Glutamatergic neuron (in vitro differentiated cells): ENCODE results near the gene LPCAT1. TPM values are rescaled to one million over a fixed set of nuclear protein-coding genes. Genes with fewer than 3 reads are reported as not detected.

Experiments
- DNase-seq: peaks from one replicate; pipeline ENCODE4 v3.0.0; 2022
- H3K27ac Mint-ChIP-seq: one replicate; pipeline ENCODE4 v1.8.0; 2020; ENCODE audit warnings: mild to moderate bottlenecking, mixed read lengths, inconsistent platforms; ENCODE audit not compliant: unreplicated experiment
- H3K27me3 Mint-ChIP-seq: one replicate; pipeline ENCODE4 v1.8.0; 2020; ENCODE audit warnings: mild to moderate bottlenecking, moderate library complexity, mixed read lengths, inconsistent platforms; ENCODE audit not compliant: unreplicated experiment
- H3K36me3 Mint-ChIP-seq: one replicate; pipeline ENCODE4 v1.8.0; 2020; ENCODE audit warnings: mild to moderate bottlenecking, mixed read lengths, inconsistent platforms; ENCODE audit not compliant: unreplicated experiment
- H3K4me1 Mint-ChIP-seq: one replicate; pipeline ENCODE4 v1.8.0; 2020; ENCODE audit warnings: mild to moderate bottlenecking, low read depth, mixed read lengths, inconsistent platforms; ENCODE audit not compliant: unreplicated experiment
- H3K4me3 Mint-ChIP-seq: one replicate; pipeline ENCODE4 v1.8.0; 2020; ENCODE audit warnings: mild to moderate bottlenecking, mixed read lengths, inconsistent platforms; ENCODE audit not compliant: unreplicated experiment
- H3K9me3 Mint-ChIP-seq: one replicate; pipeline ENCODE4 v1.8.0; 2020; ENCODE audit warnings: mild to moderate bottlenecking, moderate library complexity, mixed read lengths, inconsistent platforms; ENCODE audit not compliant: unreplicated experiment
- total RNA-seq: library from RNA; stranded (reverse); fragmentation: NEBNext Ultra II Directional; extraction: Animal tissue kit (Norgen Biotek cat#: 25700); gene quantifications from one replicate; pipeline ENCODE4 v1.2.1, GENCODE V29; 2021; ENCODE audit not compliant: unreplicated experiment
- TF ChIP-seq, protein P1 (sequence below): fragments of 200-600 bp; sonication (generic); IDR thresholded peaks from one replicate; pipeline ENCODE4 v1.5.0; 2021; ENCODE audit not compliant: partially characterized antibody, unreplicated experiment

The LPCAT1 gene
- total RNA-seq, 1 donor from 2014 or later, result 113 TPM

GRCh38 chr5:1549475-1550030 lies 25.8 kb upstream of the LPCAT1 start:
- Mint-ChIP-seq H3K9me3 (peaks cover 13% of the 10 kb centered on the region), H3K4me3 (no peak overlapping the region), H3K36me3 (no peaks in the 10 kb centered on the region), H3K27me3 (peaks cover 7% of the 10 kb centered on the region), H3K27ac (no peak overlapping the region), H3K4me1 (peaks cover 10% of the 10 kb centered on the region)
- TF ChIP-seq, protein P1, sequence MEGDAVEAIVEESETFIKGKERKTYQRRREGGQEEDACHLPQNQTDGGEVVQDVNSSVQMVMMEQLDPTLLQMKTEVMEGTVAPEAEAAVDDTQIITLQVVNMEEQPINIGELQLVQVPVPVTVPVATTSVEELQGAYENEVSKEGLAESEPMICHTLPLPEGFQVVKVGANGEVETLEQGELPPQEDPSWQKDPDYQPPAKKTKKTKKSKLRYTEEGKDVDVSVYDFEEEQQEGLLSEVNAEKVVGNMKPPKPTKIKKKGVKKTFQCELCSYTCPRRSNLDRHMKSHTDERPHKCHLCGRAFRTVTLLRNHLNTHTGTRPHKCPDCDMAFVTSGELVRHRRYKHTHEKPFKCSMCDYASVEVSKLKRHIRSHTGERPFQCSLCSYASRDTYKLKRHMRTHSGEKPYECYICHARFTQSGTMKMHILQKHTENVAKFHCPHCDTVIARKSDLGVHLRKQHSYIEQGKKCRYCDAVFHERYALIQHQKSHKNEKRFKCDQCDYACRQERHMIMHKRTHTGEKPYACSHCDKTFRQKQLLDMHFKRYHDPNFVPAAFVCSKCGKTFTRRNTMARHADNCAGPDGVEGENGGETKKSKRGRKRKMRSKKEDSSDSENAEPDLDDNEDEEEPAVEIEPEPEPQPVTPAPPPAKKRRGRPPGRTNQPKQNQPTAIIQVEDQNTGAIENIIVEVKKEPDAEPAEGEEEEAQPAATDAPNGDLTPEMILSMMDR, result no peak
- DNase-seq, result no peak

GRCh38 chr5:1548702-1549474 lies 25.1 kb upstream of the LPCAT1 start:
- H3K4me1 Mint-ChIP-seq, result peaks cover 10% of the 10 kb centered on the region
- TF ChIP-seq, protein P1, result no peak
- DNase-seq, result no peak
- H3K36me3 Mint-ChIP-seq, result no peaks in the 10 kb centered on the region
- H3K4me3 Mint-ChIP-seq, result no peak overlapping the region
- no peak overlapping the region for H3K27ac Mint-ChIP-seq
- H3K9me3 Mint-ChIP-seq, result peaks cover 13% of the 10 kb centered on the region
- H3K27me3 Mint-ChIP-seq, result peaks cover 7% of the 10 kb centered on the region

- Mint-ChIP-seq H3K36me3 (no peaks in the 10 kb centered on the region), H3K27ac (no peak overlapping the region), H3K27me3 (peaks cover 7% of the 10 kb centered on the region), H3K9me3 (peaks cover 13% of the 10 kb centered on the region), H3K4me1 (peaks cover 10% of the 10 kb centered on the region), H3K4me3 (no peak overlapping the region)
- TF ChIP-seq, protein P1, result no peak
- no peak for DNase-seq
Measured at GRCh38 chr5:1547655-1548054, 23.9 kb upstream of the LPCAT1 start.

DNA sequence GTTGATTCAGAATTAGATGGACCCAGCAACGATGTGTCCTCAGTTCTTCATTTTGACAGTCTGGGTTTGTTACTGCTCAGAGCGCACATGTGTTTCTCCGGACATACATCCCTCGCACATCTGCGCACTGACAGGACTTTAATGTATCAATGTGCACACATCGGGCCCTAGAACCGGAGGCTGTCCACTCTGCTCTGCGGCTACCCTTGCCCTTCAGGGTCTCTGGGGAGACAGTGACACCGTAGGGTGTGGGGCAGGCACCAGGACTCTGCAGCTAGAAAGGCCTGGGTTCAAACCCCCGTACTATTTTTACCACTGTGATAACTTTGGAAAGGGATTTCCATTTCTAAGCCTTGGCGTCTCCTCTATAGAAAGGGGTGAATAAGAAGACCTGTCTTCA lies 23.5 kb upstream of the LPCAT1 start:
- H3K36me3 Mint-ChIP-seq, result no peaks in the 10 kb centered on the region
- H3K9me3 Mint-ChIP-seq, result peaks cover 13% of the 10 kb centered on the region
- no peak overlapping the region for H3K27ac Mint-ChIP-seq
- no peak overlapping the region for H3K4me3 Mint-ChIP-seq
- H3K27me3 Mint-ChIP-seq, result peaks cover 7% of the 10 kb centered on the region
- H3K4me1 Mint-ChIP-seq, result peaks cover 10% of the 10 kb centered on the region
- TF ChIP-seq, protein P1, result no peak
- DNase-seq, result no peak

DNA sequence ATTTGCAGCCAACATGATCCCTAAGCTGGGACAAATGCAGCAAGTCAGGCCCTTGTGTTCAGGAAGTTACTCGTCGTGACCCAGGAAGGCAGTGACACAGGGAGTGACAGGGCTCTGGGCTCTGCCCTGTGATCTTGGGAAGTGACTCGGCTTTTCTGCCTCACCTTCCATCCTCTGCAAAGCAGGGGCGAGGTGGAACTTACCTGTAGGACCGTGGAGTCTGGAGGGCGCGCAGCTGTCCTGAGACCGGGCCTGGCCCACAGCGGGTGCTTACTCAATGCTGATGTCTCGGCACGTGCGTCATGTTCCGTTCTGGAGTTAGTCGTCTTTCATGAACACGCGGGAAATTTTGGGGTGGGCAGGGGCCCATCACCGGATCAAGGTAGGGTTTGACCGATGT lies 22.8 kb upstream of the LPCAT1 start:
- no peak overlapping the region for H3K4me3 Mint-ChIP-seq
- no peaks in the 10 kb centered on the region for H3K36me3 Mint-ChIP-seq
- peaks cover 7% of the 10 kb centered on the region for H3K27me3 Mint-ChIP-seq
- H3K4me1 Mint-ChIP-seq, result peaks cover 5% of the 10 kb centered on the region
- TF ChIP-seq, protein P1, result no peak
- peak overlapping the region; percentile 15 for H3K27ac Mint-ChIP-seq
- DNase-seq, result no peak
- H3K9me3 Mint-ChIP-seq, result peaks cover 13% of the 10 kb centered on the region
